Lung microvascular endothelial cell (primary cell): ENCODE results near the gene RARG. TPM values are rescaled to one million over a fixed set of nuclear protein-coding genes. Genes with fewer than 3 reads are reported as not detected.

Source experiments
- DNase-seq, 2 donors: peaks; one replicate each; pipeline versions ENCODE4 v3.0.0 to v3.0.0-alpha.2; 2010; ENCODE audit warnings: low read depth in 2 of 2
- total RNA-seq: library from RNA; depleted of rRNA; stranded (reverse); fragments of >200 nt; gene quantifications from 2 replicates; pipeline ENCODE4 v1.2.1, GENCODE V29; 2014

The RARG gene
- total RNA-seq = 5.2 and 10.9 TPM in 2 replicates

- no peak for DNase-seq
These were observed at the start of gene RARG for GRCh38 chr12:53231921-53232645. Gene RARG, minus strand, starts transcription at chr12:53232209. Its CDS starts 4,664 bp downstream, at chr12:53227545.

DNA sequence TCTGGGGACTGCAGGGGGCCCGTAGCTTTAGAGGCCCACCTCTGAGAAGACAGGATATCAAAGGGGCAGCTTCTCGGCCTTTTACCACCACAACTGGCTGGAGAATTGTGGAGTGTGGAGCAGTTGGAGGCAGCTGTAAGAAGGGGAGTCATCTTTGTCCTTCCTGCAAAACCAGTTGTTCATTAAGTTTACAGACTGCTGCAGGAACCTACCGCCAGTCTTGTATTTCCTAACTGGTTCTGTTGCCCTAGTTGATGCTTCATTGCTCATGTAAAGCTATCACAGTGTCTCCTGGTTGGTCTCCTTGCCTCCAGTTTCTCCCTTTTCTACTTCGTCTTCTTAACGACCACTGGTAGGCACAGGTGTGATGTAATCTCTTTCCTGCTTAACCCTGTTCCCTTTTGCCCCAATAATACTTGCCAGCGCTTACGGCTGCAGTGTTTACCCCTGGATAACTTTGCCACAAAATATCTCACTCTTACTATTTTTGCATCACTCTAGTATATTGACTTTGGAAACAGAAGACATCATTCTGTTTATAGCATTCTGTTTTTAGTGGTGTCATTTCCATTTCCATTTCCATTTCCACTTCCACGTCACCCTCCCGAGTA lies 48.0 kb upstream of the RARG start:
- no peak for DNase-seq

DNA sequence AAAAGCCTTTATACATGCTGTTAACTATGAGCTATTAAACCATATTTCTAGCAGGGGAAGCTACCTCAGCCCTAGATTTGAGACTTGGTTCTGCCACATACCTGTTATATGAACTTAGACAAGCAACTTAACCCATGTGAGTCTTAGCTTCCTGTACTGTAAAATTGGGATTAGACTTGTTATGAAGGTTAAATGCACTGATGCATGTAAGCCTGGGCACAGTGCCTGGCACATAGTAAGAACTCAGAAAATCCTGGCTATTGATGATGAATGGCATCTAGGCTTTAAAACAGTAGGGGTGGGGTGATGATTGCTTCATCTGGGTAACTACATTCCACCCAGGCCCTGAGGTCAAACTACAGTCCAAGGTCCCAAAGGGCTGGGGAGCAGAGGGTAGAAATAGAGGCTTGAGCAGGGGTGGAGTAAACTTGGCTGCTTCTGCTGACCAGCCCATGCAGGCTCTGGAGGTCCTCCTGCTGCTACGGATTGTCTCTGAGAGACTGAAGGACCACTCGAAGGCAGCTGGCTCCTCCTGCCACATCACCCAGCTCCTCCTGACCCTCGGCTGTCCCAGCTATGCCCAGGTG lies 47.4 kb upstream of the RARG start:
- DNase-seq = no peak

- no peak for DNase-seq
These were observed 46.0 kb upstream of the RARG start for GRCh38 chr12:53277981-53278380.

DNA sequence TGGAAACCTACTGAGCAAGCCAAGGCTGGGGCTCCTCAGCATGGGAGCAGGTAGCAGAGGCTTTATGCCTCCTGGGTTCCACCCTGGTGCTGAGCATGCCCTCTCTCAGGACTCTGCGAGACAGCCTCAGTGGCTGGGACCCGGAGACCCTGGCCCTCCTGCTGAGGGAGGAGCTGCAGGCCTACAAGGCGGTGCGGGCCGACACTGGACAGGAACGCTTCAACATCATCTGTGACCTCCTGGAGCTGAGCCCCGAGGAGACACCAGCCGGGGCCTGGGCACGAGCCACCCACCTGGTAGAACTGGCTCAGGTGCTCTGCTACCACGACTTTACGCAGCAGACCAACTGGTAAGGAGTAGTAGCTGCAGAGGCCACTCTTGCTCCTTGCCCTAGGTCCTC lies 44.5 kb upstream of the RARG start:
- DNase-seq = no peak

DNA sequence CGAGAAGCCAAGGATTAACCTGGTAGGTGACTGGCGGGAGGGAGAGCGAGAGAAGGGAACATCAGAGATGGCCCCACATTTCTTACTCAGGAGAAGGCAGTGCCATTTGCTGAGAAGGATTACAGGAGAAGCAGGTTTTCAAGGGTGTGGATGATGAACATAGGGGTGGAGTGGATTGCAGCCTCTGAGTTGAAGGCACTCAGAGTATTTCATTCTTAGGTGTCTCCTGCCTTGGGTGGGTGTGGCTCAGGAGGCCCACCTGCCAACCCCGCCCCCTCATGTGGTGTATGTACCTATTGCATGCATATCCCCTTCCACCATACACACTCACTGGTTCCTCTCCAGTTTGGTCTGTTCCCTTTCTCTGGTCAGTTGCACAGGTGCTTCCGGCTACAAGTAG lies 42.4 kb upstream of the RARG start:
- no peak for DNase-seq

DNA sequence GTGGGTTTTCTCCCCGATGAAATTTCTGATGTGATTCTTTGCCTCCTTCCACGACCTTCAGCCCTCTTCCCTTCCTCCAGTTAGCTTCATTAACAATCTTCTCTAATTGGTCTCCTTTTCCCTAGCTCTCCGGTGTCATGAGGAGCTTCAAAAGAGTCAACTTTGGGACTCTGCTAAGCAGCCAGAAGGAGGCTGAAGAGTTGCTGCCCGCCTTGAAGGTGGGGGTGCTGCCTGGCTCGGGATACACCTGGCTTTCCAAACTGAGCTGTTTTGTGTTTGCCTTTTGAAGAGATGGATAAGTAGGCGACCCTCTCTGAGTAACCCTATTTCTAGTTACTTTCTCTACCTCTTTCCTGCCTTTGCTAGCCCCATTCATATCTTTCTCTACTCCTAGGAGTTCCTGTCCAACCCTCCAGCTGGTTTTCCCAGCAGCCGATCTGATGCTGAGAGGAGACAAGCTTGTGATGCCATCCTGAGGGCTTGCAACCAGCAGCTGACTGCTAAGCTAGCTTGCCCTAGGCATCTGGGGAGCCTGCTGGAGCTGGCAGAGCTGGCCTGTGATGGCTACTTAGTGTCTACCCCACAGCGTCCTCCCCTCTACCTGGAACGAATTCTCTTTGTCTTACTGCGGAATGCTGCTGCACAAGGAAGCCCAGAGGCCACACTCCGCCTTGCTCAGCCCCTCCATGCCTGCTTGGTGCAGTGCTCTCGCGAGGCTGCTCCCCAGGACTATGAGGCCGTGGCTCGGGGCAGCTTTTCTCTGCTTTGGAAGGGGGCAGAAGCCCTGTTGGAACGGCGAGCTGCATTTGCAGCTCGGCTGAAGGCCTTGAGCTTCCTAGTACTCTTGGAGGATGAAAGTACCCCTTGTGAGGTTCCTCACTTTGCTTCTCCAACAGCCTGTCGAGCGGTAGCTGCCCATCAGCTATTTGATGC lies 36.9 kb upstream of the RARG start:
- DNase-seq = no peak

DNA sequence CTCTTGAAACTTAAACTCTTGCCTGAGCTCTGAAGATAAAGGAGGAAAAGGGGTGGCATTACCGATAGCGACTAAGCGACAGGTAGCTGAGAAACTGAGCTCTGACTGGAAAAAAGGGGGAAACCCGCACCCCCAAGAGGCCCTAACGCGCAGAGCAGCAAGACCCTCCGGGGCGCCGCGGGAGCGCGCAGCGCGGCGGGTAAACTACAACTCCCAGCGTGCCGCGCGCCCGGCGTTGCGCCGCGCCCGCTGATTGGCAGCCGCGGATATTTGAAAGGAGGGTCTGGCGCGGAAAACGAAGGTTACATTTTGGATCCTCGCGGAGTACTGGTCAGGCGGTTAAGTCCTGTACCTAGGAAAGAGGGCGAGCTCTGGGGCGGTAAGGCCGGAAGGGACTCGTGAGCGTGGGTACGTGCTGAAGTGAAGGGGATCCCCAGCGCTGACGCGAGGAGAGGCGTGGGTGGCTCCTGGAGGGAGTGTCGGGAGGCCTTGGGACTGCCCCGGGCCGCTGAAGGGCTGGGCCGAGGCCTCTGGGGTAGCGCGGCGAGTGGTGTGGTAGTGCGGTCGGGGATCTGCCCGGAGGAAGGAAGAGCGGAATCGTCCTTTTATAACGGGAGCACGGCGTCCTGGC lies 36.1 kb upstream of the RARG start, which contains the start of gene ESPL1:
TSS of gene ESPL1 (plus strand) at position 301 of the 631 bp plus-strand sequence. CDS start 468 bp downstream, outside the sequence.
- peak; percentile 72 to 75 for DNase-seq

GRCh38 chr12:53267306-53267998 lies 35.4 kb upstream of the RARG start:
- peak in 1 of 2 donors; percentile 12 for DNase-seq

DNA sequence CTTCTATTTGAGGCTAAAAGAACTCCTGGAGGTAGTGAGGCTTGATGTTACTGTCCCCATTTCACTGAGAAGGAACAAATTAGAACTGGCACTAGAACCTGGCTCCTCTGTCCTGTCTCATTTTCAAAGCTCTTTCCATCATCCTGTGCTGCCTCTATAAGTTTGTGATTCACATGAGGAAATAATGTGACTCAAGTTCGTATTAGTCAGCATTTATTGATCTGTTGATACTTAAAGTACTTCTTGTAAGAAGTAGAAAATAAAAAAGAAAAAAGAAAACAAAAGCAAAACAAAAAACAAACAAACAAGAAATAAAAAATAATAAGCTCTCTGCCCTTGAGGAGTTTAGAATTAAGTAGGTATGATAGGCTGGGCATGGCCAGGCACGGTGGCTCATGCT lies 33.8 kb upstream of the RARG start:
- no peak for DNase-seq

- no peak for DNase-seq
These were observed 27.9 kb upstream of the RARG start for GRCh38 chr12:53259891-53260290.

- DNase-seq = peak; percentile 26 to 57
These were observed 26.8 kb upstream of the RARG start for GRCh38 chr12:53258541-53259539.

- no peak for DNase-seq
These were observed 24.0 kb upstream of the RARG start for GRCh38 chr12:53255996-53256395.

DNA sequence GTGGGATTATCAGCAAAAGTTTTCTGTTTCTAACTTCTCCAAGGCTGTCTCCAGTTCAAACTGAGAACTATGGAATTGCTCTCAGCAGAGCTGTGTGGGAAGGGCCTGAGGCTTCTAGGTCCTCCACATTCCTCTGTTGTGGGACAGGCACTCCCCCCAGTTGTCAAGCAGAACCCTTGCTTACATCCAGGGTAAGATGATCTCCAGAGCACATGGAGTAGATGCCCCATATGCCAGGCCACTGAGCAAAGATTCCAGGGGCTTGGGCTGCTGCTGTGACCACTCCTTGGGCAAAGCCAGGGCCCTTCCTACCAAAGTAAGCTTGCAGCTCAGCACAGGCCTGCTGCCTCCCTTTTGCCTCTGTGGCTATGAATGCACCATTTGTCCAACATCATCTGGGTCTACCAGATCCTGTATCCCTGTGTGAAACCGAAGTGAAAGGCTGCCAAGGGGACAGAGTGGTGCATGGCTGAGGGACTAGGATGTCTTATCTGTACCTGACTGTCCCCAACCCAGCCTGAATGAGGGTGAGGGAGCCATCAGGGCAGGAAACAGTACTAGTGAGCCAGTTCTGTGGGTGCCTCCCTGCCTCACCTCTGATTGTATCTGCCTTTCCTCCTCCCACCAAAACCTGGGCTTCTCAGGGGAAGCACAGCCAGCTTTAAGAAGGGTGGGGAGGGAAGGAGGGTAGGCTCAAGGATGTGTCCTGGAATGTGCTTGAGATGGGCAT lies 23.0 kb upstream of the RARG start:
- no peak for DNase-seq

DNA sequence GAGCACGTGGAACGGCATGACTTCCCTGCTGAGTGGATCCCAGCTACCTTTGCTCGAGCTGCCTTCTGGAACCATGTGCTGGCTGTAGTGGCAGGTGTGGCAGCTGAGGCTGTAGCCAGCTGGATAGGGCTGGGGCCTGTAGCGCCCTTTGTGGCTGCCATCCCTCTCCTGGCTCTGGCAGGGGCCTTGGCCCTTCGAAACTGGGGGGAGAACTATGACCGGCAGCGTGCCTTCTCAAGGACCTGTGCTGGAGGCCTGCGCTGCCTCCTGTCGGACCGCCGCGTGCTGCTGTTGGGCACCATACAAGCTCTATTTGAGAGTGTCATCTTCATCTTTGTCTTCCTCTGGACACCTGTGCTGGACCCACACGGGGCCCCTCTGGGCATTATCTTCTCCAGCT lies 21.3 kb upstream of the RARG start:
- no peak for DNase-seq

DNA sequence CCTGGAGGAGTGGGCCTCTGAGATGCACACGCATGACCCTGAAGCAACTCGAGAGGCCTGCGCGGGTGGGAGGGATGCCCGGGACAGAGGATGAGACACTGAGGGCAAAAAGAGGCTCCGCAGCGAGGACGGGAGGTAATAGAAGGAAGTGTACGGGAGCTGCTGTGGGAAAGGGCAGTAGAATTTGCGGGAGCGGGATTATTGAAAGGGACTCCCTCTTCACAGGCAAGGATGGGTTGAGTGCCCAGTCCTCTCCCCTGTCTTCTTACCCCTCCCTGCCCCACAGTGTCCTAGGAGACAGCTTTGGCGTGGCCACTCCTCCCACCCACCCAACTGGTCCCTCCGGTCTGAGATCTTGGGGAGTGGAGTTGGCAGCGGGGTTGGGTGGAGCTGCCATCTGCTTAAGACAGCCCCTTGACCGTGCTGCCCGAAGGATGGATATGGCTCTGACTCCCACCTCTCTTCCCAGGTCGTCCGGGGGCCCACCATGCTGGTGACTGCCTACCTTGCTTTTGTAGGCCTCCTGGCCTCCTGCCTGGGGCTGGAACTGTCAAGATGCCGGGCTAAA lies 20.4 kb upstream of the RARG start:
- no peak for DNase-seq

DNA sequence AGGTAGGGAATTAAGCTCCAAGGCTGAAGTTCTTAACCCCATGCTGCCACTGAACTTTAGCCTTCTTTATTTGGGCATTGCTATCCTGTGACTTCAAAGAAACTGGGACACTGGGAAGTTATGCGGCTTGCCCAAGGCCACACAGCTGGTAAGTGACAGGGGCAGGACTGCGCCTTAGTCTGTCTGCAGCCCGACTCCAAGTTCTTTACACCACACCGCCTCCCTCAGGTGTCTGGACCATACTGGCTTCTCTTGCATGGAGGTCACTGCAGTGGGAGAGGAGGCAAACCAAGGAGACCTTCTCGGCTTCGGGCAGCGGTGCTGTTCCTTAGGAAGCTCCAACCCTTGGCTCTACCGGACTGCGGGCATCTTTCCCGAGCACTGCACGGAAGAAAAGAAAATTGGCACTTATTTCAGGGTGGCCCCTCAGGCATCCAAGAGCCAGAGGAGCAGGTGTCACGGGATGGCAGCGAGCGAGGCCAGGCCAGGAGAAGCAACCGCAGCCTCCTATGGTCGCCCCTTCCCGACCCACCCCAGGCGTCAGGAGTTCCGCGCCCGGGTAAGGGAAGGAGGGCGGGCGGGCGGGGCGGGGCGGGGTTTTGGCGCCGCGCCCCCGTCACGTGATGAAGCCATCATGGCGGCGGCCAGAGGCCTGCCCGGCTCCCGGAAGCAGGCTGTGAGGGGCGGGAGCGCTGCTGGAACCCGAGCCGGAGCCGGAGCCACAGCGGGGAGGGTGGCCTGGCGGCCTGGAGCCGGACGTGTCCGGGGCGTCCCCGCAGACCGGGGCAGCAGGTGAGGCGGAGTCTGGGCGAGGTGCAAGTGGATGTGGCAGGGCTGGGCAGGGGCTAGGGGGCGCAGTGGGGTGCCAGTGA lies 19.7 kb upstream of the RARG start:
- peak; percentile 75 for DNase-seq
